Thyroid gland (tissue), 4 donors: ENCODE measurements around the gene DRP2.

ENCODE experiments used
- CTCF ChIP-seq, 6 experiments: fragments of 200-600 bp in 3 of 6; fragments of 450-650 bp in 3 of 6; sonication (generic) in 3 of 6; IDR thresholded peaks; one replicate each; pipeline ENCODE4 v1.5.1; 2016 to 2019; ENCODE audit warnings: antibody characterized with exemption in 6 of 6, mild to moderate bottlenecking in 2 of 6, inconsistent platforms in 1 of 6, moderate library complexity in 1 of 6
- POLR2A ChIP-seq, 2 donors: fragments of 450-650 bp; IDR thresholded peaks; one replicate each; pipeline ENCODE4 v1.6.1; 2017; ENCODE audit warnings: antibody characterized with exemption in 2 of 2, mild to moderate bottlenecking in 2 of 2, moderate library complexity in 1 of 2

DNA sequence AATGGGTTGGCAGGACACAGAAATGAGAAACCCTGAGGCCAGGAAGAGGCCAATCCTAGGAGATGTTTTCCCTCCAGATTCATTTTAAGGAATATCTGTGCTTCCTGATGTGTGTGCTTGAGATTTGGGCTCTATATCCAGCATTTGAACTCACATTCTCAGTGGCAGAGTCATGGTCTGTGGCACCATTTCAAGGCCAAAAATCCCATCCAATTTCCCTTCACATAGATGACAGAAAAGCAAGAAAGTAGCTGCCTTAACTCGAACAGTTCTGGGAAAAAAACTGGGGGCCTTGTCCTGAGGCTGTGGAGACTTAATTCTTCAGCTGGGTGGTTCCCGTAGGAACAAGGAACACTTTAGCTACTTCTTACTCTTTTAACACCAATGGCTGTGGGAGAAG is 44.2 kb downstream of the DRP2 start:
- TF ChIP-seq CTCF (IDR thresholded peaks at IDR 0.05) = no peak
- TF ChIP-seq POLR2A (IDR thresholded peaks at IDR 0.05) = no peak
